GM18507 (cell line): ENCODE results near the gene DCTN5.
"Not testable (repeated sequence)": the region's sequence is repeated elsewhere in the genome, so short reads cannot be mapped to it uniquely, and the experiment has no call there.

Experiments
- DNase-seq: peaks from one replicate; pipeline ENCODE4 v3.0.0; 2011; ENCODE audit warnings: low read depth; ENCODE audit not compliant: insufficient read length; ENCODE audit errors: extremely low spot score
- FAIRE-seq: peaks from 2 replicates; lab custom pipeline; 2011; peaks lifted over from hg19 to GRCh38; lab: Jason Lieb, UNC

The DCTN5 gene

DNA sequence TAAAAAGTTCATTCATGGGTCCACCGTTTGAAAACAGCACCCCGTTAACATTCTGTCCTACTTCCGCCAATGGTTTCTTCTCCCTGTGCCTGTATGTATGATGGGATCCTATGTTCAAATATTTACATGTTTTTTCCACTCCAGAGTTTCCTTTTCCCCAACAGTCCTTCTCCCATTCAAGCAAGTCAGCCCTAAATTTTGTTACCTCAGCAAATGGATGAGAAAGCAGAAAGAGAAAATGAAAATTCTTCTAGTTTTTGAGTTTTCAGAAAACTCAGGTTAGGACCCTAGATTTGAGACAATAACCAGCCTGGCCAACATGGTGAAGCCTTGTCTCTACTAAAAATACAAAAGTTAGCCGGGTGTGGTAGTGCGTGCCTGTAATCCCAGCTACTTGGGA, 75.2 kb downstream of the DCTN5 start:
- no peak for FAIRE-seq
- no peak for DNase-seq

DNA sequence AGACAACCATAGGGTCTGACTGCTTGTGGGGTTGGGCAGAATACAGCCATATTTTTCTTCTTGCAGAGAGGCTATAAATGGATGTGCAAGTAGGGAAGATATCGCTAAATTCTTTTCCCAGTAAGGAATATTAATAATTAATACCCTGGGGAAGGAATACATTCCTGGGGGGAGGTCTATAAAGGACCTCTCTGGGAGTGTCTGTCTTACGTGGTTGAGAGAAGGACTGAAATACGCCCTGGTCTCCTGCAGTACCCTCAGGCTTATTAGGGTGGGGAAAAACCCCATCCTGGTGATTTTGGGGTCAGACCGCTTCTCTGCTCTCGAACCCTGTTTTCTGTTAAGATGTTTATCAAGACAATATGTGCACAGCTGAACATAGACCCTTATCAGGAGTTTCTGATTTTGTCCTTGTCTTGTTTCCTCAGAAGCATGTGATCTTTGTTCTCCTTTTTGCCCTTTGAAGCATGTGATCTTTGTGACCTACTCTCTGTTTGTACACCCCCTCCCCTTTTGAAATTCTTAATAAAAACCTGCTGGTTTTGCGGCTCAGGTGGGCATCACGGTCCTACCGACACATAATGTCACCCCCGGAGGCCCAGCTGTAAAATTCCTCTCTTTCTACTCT, 81.5 kb downstream of the DCTN5 start:
- not testable (repeated sequence) for FAIRE-seq

GRCh38 chr16:23724096-23724784, 83.0 kb downstream of the DCTN5 start:
- FAIRE-seq (no peak), DNase-seq (no peak)

More for the DNA sequence above, 81.5 kb downstream of the DCTN5 start:
- DNase-seq = not testable (repeated sequence)

GRCh38 chr16:23724785-23725131, 83.5 kb downstream of the DCTN5 start:
- no peak for DNase-seq
- FAIRE-seq = no peak

DNA sequence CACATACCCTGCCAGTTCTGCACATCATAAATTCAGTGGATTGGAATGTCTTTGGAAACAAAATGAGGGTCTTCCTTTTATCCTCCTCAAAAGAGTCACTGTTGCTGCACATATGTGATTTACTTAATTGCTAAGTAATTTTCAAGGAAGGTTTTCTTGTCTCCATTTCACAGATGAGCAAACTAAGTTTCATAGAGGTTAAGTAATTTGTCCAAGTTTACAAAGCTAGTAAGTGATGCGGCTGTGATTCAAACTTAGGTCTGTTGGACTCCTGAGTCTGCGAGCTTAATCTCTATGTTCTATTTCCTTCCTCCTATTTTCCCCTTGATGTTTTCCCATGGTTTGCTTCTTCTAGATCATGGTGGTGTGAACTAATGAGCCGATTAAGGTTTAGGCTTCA, 85.4 kb downstream of the DCTN5 start:
- FAIRE-seq = no peak
- no peak for DNase-seq
